Kidney (tissue), 14 donors: Measurements from ENCODE around the gene PYCR2. TPM values are rescaled to one million over a fixed set of nuclear protein-coding genes. Genes with fewer than 3 reads are reported as not detected.
"Not testable (repeated sequence)": the region's sequence is repeated elsewhere in the genome, so short reads cannot be mapped to it uniquely, and the experiment has no call there.

ENCODE experiments used
- DNase-seq, 5 donors: peaks; one replicate each; pipeline ENCODE4 v3.0.0-alpha.2; 2013 to 2020
- FAIRE-seq: peaks from 2 replicates; lab custom pipeline; 2012; peaks lifted over from hg19 to GRCh38; lab: Jason Lieb, UNC
- H3K27ac ChIP-seq, 2 donors: one replicate each; pipeline ENCODE4 v1.7.0; 2013; ENCODE audit warnings: low read depth in 2 of 2, low read length in 2 of 2, inconsistent platforms in 1 of 2
- H3K27me3 ChIP-seq: one replicate; pipeline ENCODE4 v1.7.1; 2013; ENCODE audit warnings: low read length, inconsistent platforms; ENCODE audit not compliant: control insufficient read depth, insufficient read depth
- H3K36me3 ChIP-seq, 3 donors: one replicate each; pipeline versions ENCODE4 v1.7.0 to v1.7.1; 2013; ENCODE audit warnings: low read length in 3 of 3, control low read depth in 1 of 3, inconsistent platforms in 1 of 3; ENCODE audit not compliant: insufficient read depth in 3 of 3, control insufficient read depth in 2 of 3
- H3K4me1 ChIP-seq, 3 donors: one replicate each; pipeline versions ENCODE4 v1.7.0 to v1.7.1; 2013; ENCODE audit warnings: low read length in 3 of 3, inconsistent platforms in 1 of 3, low read depth in 1 of 3; ENCODE audit not compliant: control insufficient read depth in 2 of 3, insufficient read depth in 2 of 3
- H3K4me3 ChIP-seq, 3 donors: one replicate each; pipeline versions ENCODE4 v1.7.0 to v1.8.1; 2013; ENCODE audit warnings: low read length in 3 of 3, control low read depth in 1 of 3, inconsistent platforms in 1 of 3
- H3K9ac ChIP-seq, 3 donors: one replicate each; pipeline versions ENCODE4 v1.7.0 to v1.7.1; 2013; ENCODE audit warnings: low read length in 3 of 3, control low read depth in 1 of 3, inconsistent platforms in 1 of 3
- H3K9me3 ChIP-seq, 3 donors: one replicate each; pipeline versions ENCODE4 v1.7.0 to v1.7.1; 2013; ENCODE audit warnings: low read length in 3 of 3, control low read depth in 1 of 3, inconsistent platforms in 1 of 3; ENCODE audit not compliant: control insufficient read depth in 2 of 3, insufficient read depth in 1 of 3
- CTCF ChIP-seq: IDR thresholded peaks from 3 replicates; pipeline ENCODE4 v1.5.1; 2012; ENCODE audit warnings: mild to moderate bottlenecking, moderate library complexity, borderline replicate concordance; ENCODE audit not compliant: insufficient read depth; ENCODE audit errors: extremely low read depth
- intact Hi-C: fragments of 100-400 bp; cut with DNase I; formaldehyde crosslinking; loops from one replicate; pipeline ENCODE4 v1.11.1; 2022
- polyA plus RNA-seq: library from polyadenylated mRNA; stranded (reverse); fragments of 350-450 nt; fragmentation: Illumina TruSeq; extraction: RNeasy Lipid Tissue Mini Kit (QIAGEN cat#74804); gene quantifications from one replicate; pipeline ENCODE4 v1.2.3, GENCODE V29; 2014; ENCODE audit warnings: low read depth, low replicate concordance; ENCODE audit not compliant: insufficient read depth
- total RNA-seq: library from RNA; stranded (reverse); fragmentation: NEBNext Ultra II Directional; extraction: Animal tissue kit (Norgen Biotek cat#: 25700); gene quantifications from one replicate; pipeline ENCODE4 v1.2.1, GENCODE V29; 2021
- donor health status: control.
- donor health status: control.
- donor health status: control.
- donor health status: control.
- donor health status: control.
- donor health status: DM: yes; HTN: yes; CAD: no.
- donor health status: Normal renal cell carcinoma (clear cell type).

The PYCR2 gene
- total and polyA plus RNA-seq, 2 donors from 2014 or later = 72.4 to 79.3 TPM

GRCh38 chr1:225940385-225941151, 16.5 kb upstream of the PYCR2 start:
- Histone ChIP-seq H3K4me3 (no peak overlapping the region), H3K27ac (no peak overlapping the region), H3K36me3 (no peaks in the 10 kb centered on the region), H3K9me3 (no peaks in the 10 kb centered on the region), H3K9ac (no peak overlapping the region), H3K4me1 (peaks cover 0 to 7% (median 0%) of the 10 kb centered on the region in 3 donors), H3K27me3 (no peaks in the 10 kb centered on the region)
- FAIRE-seq (no peak), DNase-seq (peak in 3 of 5 donors; percentile 28 to 67 (median 58))
- TF ChIP-seq CTCF = no peak
- intact Hi-C loops = no loop called here

- FAIRE-seq, intact Hi-C loops, H3K4me3 ChIP-seq, H3K9ac ChIP-seq, H3K9me3 ChIP-seq, H3K27me3 ChIP-seq, H3K4me1 ChIP-seq, H3K36me3 ChIP-seq, H3K27ac ChIP-seq: not testable (repeated sequence)
- DNase-seq = peak in 2 of 5 donors; percentile 22 to 47
These were observed 15.9 kb upstream of the PYCR2 start for GRCh38 chr1:225939939-225940310.

GRCh38 chr1:225939097-225939938, 15.3 kb upstream of the PYCR2 start:
- FAIRE-seq, H3K4me1 ChIP-seq, H3K27me3 ChIP-seq, intact Hi-C loops, H3K4me3 ChIP-seq, H3K27ac ChIP-seq, H3K36me3 ChIP-seq, H3K9me3 ChIP-seq, H3K9ac ChIP-seq: not testable (repeated sequence)
- peak; percentile 53 to 73 (median 63) for DNase-seq

- no peak overlapping the region for H3K27ac ChIP-seq
- peaks cover 0 to 7% (median 0%) of the 10 kb centered on the region in 3 donors for H3K4me1 ChIP-seq
- intact Hi-C loops = no loop called here
- DNase-seq (peak in 1 of 5 donors; percentile 44), FAIRE-seq (no peak)
- no peak for TF ChIP-seq CTCF
- H3K36me3 ChIP-seq = no peaks in the 10 kb centered on the region
- H3K9me3 ChIP-seq = no peaks in the 10 kb centered on the region
- no peaks in the 10 kb centered on the region for H3K27me3 ChIP-seq
- no peak overlapping the region for H3K9ac ChIP-seq
- H3K4me3 ChIP-seq = no peak overlapping the region
These were observed 13.3 kb upstream of the PYCR2 start for GRCh38 chr1:225937048-225937968.
